Kasumi-1 (cell line): Measurements from ENCODE around the gene MEIOSIN.
"Not testable (repeated sequence)": the region's sequence is repeated elsewhere in the genome, so short reads cannot be mapped to it uniquely, and the experiment has no call there.

Experiments used
- DNase-seq, 2 experiments: peaks; one replicate each; lab custom pipeline; 2025; lab: John Stamatoyannopoulos, UW

Gene MEIOSIN, protein sequence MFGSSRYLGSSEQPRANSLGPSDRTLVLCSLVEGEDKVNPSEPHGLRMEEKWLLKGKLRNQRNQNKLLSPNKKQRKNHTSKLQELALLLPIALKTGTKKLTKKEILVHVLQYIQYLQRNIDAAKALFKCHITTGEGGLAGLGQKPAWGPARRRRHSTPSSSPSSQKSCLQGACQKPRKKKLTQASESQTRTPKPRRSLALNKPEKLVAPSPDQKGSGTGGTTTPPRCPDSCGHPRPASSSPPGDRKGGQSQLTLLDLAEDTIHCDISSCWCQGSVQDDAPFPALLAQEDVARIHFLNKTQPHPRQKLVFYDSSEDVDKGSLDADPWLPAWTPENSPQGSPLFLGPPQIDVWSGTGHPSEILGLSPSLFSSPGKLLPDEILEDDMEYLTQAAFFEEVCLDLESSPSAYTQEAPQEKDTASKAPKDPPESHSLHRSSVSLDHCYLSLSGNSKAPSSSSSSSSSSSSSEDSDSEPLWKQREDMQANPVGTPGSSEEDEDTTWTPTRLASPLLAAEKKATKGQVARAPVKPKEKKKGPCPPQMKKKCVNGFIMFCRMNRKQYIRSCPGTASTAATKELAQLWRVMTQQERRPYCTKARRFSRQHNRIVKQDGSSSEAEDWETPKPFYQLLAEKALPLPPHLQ

DNA sequence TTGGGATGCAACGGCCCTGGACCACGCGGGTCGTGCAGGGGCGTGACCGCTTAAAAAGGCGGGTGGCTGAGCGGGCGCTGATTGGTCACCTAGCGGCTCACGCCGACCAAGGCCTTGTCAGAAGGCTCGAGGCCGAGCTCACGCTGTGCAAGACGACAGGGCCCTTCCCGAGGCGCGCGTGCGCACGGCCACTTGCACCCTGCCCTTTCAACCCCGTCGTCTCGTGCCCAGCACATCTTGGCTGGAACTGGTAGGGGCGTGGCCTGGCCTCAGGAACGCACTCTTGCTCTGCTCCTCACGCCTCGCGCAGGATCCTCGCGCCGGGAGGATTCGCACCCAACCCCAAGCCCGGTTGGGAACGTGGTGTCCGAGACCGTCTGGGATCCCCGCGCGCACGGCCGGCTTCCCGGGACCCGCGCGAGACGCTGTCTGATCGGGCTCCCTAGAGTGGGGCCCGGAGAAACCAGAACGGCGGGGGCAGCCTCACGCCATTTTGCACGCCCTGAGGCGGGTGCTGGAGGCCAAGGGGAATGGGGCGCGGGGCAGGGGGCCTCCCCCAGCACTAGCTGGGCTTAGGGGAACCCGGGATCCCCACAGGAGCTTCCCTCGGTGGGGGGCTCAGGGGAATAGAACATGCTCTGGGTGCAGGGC, at the start of gene MEIOSIN:
Gene MEIOSIN (plus strand): TSS at position 280 of the 651 bp plus-strand sequence. CDS start 1,938 bp downstream, outside the sequence.
- no peak for DNase-seq

DNA sequence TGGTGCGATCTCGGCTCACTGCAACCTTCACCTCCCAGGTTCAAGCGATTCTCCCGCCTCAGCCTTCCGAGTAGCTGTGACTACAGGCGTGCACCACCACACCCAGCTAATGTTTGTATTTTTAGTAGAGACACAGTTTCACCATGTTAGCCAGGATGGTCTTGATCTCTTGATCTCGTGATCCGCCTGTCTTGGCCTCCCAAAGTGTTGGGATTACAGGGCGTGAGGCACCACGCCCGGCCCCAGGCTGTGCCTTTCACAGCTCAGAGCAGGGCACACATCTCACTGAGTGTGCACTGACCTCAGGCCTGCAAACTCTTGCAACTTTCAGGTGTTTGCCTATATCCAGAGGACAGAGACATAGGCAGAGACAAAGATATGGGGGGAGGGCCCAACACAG, 48.2 kb upstream of the MEIOSIN start:
- not testable (repeated sequence) for DNase-seq

DNA sequence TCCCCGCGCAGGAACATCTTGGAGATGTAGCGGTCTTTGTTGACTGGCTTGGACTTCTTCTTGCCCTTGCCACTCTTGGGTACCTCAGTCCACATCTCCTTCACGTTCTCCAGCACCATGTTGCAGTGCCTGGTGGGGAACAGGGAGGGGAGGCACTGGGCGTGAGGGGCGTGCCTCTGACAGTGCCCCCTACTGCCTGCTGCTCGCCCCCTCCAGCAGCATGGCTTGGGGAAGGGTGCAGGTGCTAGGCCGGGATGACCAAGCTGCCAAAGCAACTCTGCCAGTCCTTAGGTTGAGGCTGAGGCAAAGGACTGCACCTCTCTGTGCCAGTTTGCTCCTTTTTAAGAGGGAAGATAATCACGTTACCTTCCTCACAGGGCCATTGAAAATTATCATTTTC, 45.6 kb upstream of the MEIOSIN start:
- no peak for DNase-seq

DNA sequence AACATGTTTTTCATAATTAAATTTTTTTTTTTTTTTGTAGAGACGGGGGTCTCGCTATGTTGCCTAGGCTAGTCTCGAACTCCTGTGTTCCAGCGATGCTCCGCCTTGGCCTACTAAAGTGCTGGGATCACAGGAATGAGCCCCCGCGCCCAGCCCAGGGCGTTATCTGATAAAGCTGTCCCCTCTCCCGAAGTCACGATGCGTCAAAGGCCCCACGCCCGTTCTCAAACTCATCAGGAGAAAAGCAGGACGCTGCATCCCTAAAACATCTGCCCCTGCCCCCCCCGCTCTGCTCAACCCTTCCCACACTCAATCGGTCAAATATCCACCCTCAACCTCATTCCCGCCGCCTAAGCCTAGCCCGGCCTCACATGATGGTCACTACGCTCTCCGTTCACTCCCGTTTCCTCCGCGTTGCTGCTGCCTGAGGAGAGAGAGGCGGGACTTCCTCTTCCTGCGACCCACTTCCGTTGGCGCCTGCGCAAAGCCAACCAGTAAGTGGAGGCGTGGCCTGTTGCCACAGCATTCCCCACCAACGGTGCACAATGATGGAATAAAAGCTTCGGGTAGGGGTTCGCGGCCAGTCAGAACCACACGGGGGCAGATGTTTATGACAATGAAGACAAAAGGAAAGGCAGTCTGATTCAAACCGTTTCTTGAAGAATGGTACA, 41.6 kb upstream of the MEIOSIN start, which contains the start of gene SNRPD2:
Gene SNRPD2 (minus strand): TSS at position 438 of the 671 bp plus-strand sequence. CDS start 65 bp downstream, at position 373.
- peak; percentile 81 to 85 for DNase-seq

DNA sequence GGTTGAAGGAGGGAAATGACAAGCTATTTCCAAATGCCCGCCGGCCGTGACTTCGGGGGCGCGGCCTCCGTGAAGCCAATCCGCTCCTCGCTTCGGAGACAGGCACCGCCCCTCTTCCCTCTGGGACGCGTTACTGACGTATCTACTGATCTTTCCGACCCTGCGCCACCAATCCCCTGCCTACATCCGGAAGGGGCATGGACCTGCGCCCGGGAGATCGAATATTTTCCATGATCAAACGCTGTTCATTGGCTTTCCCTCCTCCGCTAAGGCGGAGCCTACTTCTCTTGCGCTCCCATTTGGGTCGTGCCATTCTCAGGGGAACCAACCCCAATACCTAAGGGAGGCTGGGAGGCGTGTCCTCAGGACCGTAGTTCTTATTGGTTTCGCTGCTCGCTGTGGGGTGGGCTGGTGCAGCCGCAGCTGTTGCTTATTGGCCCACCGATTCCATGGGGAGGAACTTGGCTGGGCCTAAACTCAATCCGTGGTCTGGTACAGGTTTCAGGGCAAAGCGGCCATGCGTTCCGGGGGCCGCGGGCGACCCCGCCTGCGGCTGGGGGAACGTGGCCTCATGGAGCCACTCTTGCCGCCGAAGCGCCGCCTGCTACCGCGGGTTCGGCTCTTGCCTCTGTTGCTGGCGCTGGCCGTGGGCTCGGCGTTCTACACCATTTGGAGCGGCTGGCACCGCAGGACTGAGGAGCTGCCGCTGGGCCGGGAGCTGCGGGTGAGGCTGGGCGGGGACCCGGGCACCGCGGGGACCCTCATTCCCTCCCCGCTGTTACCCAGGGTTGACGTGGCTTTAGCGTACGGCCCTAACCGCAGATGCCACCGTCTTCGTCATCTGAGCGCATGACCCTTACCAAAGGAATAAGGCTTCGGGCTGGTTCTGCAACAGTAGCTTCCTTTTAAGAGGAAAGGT, 40.8 kb upstream of the MEIOSIN start, which contains the start of gene QPCTL:
Gene QPCTL (plus strand): TSS at position 480 of the 919 bp plus-strand sequence. CDS start 38 bp downstream, at position 518.
- peak; percentile 99 to 100 for DNase-seq

DNA sequence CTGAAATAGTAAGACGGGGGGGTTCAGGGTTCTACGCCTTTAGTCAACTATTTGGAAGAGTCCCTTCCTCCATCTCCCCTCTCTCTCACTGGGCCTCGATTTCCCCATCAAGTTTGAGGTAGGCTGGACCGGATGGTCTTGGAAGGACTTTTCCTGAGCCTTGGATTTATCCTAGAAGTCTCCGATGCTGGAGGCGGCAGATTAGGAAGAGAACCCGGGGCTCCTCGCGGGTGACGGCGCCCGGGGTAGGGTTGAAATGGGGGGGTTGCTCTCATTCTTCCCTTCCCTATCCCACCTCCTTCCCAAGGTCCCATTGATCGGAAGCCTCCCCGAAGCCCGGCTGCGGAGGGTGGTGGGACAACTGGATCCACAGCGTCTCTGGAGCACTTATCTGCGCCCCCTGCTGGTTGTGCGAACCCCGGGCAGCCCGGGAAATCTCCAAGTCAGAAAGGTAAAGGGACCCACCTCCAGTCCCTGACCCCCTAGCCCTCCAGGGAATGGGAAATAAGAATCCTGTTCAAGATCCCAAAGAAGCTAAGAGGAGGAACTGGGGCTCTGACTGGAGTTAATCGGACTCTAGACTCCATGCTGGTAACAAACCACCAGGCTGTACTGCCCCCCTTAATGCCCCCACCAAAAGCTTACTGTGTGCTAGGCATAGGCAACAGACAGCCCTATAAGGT, 40.0 kb upstream of the MEIOSIN start:
- DNase-seq: peak; percentile 44 to 56

DNA sequence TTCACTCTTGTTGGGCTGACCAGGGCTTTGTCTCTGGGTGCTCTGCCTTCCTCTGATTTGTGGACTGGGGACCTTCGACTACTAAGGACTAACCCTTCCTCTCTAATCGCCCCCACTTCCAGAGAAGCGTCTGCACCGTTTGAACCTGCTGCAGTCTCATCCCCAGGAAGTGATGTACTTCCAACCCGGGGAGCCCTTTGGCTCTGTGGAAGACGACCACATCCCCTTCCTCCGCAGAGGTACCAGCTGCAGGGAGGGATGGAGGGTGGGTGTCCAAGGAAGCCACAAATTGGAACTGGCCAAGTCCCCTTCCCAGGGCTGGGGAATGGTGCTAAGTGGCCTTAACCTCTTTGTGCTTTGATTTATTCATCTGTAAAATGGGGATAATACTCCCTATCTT, 31.6 kb upstream of the MEIOSIN start:
- no peak for DNase-seq

DNA sequence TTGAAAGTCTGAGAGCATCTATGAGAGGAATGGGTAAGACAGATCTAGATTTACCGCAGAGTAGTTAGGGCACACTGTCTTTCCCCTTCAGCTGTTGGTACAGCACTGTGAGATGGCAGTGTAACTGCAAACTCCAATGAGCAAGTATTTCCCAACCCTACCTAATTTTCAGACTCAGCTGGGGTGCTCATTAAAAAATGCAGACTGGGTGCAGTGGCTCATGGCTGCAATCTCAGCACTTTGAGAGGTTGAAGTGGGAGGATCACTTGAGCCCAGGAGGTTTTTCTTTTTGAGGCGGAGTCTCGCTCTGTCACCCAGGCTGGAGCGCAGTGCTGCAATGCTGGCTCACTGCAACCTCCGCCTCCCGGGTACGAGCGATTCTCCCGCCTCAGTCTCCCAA, 28.1 kb upstream of the MEIOSIN start:
- no peak for DNase-seq

DNA sequence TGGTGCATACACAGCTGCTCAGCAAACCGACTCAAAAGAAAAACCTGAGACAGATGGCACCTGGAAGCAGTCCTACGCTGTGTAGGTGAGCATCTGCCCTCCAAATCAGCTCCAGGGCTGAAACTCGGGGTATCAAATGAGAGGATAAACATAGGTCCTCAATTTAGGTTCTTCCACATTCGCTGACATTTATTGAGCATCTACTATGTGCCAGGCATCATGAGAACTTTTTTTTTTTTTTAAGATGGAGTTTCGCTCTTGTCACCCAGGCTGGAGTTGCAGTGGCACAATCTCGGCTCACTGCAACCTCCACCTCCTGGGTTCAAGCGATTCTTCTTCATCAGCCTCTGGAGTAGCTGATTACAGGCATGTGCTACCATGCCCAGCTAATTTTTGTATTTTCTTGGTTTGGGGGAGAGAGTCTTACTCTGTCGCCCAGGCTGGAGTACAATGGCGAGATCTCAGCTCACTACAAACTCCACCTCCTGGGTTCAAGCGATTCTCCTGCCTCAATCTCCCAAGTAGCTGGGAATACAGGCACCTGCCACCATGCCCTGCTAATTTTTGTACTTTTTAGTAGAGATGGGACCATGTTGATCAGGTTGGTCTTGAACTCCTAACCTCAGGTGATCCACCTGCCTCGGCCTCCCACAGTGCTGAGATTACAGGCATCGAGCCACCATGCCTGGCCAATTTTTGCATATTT, 27.4 kb upstream of the MEIOSIN start:
- no peak for DNase-seq

DNA sequence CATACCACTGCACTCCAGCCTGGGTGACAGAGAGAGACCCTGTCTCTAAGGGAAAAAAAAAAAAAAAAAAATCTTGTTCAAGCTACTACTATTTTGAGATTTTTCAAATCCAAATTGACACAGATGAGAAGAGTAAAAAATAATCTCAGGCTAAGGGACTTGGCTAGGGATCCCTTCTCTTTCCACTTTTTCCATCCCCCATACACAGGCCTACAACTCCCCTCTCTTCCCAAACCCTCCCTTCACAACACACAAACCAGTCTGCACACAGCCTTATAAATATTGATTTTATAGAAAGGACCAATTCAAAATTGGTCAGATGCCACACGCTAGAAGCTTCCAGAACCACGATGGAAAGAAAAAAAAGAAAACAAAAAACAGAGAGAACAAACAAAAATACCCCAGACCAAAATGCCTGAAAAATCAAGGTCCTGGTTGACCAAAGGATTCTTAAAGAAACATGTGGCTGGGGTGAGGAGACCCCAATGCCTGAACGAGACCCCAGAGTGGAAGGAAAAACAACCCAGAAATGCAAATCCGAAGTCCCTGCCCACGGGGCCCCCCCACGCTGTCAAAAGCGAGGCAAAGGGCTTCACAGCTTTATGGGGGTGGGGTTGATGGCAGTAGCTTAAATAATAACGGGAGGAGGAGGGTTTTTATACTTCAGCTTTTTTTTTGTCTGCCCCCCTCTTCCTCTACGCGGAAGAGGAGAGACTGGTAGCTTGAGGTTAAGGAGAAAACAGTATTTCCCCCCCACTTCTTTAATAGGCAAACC, 22.7 kb upstream of the MEIOSIN start:
- DNase-seq: no peak

DNA sequence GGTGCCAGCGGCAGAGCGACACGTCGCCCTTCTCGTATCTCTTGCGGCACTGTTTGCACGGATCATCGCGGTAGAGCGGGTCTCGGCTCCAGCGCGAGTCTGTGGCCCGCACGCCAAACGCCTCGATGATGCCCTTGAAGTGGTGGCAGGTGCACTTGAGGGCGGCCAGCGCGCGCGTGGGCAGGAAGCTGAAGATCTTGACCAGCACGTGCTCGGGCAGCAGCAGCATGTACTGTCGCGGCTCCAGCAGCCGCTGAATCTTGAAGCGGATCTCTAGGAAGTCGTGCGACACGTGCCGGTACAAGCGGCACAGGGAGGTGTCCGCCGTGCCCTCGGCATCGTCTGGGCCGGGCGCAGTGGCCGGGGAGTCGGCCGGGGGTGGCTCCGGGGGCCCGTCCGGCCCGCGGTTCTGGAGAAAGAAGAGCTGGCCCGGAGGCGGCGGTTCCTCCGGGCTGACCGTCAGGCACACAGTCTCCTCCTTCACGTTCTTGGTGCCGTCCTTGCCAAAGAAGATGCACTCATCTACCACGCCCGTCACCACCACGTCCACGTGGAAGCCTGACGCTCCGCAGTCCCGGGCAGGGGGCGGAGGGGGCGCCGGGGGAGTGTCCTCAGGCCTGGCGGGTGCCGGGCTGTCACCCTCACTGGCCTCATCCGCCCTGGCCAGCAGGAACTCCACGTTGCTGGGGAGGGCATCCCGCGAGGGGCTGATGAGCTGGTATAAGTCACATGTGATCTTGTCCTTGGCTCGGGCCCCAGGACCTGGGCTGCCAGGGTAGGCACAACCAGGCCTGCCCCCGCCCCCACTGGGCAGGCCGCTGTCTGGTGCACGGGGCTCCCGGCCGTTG, 21.2 kb upstream of the MEIOSIN start:
- no peak for DNase-seq

DNA sequence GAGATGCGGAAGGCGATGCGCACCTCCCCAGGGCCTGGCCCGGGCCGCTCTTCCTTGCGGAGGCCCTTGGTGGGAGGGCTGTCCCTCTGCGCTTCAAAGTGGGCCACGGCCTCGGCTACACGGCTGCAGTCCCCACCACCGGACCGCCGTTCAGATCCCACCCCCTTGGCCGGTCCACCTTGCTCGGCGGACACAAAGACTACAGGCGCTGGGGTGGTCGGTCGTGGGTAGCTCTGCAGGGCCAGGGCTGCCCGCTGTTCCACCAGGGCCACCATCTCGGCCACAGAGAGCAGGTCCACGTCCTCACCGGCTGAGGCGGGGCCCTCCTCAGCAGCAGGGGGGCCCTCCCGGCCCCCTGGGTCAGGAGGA, 20.6 kb upstream of the MEIOSIN start:
- DNase-seq: no peak

DNA sequence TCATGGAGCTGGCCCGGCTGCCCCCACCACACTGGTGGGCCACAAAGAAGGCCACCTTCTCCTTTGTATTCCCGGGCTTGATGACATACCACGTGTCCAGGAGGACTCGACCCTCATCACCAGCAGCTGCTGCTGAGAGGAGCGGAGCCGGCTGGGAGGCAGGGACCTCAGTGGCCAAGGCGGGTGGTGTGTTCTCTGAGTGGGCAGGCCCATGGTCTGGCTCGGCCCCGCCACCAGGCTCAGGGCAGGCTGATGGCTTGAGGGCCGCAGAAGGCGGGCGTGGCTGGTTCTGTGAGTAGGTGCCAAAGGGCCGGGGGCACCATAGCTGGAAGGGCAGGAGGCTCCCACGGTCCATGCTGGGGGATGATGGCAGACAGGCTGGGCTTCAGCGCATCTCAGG, 20.1 kb upstream of the MEIOSIN start:
- no peak for DNase-seq

DNA sequence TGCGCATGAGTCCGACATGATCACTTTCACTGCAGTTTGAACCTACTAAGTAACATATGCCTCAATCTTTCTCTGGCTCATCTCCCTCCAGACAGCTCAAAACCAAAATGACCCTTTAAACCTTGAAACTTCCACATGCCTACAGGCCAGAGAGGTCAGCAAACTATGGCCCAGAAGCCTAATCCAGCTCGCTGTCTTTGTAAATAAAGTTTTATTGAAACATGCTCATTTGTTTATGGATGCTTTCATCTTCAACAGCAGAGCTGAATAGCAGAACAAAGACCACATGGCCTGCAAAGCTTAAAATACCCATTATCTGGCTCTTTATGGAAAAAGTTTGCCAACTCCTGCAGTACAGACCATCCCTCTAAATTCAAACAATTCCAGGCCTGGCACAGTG, 18.1 kb upstream of the MEIOSIN start:
- DNase-seq: no peak

DNA sequence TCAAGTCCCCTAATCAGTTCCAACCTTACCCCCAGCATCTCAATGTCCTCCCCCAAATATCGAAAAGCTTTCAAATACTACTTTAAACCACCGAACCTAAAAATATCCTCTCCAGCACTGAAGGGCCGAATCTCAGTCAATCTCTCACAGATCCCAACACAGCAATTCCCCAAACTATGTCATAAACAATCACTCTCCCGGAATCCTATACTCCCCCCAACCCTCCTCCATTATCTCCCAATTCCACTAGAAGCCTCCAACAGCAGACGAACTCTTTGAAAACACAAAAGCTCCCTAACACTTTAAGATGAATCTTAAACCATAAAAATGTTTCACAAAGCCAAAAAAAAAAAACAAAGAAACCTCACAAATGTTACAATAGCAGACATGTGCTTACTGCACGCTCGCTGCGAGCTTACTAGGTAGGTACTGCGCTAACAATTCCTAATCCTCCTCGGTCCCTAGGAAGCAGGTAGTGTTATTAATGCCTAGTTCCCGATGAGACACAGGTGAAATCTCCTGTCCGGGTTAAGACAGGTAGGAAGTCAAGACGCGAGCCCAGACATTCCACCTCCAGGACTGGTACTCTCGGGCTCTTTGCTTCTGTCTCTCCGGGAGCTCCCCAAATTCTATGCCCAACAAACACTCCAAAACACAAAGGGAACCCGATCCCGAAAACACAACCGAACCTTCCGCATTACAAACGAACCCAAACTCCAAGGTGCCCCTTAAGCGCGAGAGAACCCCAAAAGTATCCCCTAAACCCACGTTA, 16.7 kb upstream of the MEIOSIN start:
- peak; percentile 39 to 57 for DNase-seq

DNA sequence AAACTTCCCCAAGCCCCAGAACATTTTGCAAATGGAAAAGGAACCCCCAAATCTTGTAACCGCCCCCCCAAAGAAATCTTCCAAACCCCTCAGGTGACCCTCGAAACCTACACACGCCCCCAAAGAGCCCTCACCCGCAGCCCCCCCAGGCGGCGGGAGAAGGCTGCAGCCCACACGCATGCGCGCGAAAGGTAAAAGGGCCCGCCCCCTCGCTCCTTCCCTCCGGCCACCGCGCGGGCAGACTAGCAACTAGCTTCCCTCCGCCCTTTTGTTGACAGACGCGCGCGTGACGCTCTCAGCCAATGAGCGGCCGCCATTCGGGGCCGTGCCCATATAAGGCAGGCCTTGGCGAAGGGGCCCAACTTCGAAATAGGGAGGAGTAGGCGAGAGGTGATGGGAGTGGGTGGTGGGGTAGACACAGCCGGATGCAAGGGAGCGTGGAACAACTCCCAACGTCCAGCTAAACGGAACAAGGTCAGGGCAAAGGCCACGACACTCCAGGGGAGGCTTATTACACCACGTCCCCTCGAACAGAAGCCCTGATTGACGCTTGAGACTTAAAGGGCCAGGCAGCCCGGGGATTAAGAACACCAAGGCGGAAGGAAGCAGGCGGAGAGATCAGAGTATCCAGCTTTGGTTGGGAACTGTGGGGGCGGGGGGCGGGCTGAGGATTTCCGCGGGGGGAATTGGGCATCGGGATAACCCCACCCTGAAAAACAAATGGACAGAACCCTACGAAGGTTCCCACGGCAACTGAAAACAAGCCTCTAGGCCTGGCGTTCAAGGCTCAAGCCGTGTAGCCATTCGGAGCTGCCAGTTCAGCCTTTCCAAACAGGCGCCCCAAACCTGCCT, 15.9 kb upstream of the MEIOSIN start:
- peak; percentile 100 for DNase-seq
